PFSK-1 (cell line): ENCODE data around the gene CALCA.

Source experiments
- FOXP2 ChIP-seq: optimal IDR thresholded peaks from 2 replicates; pipeline ENCODE3; 2011; ENCODE audit warnings: borderline replicate concordance, control low read depth, inconsistent platforms; ENCODE audit not compliant: insufficient read depth; ENCODE audit errors: extremely low read length, extremely low read depth
- POLR2AphosphoS5 ChIP-seq: IDR thresholded peaks from 2 replicates; pipeline ENCODE4 v1.6.1; 2012; ENCODE audit warnings: low read depth, mild to moderate bottlenecking, control low read depth, low read length, moderate library complexity
- SIN3A ChIP-seq: IDR thresholded peaks from 2 replicates; pipeline ENCODE4 v1.6.1; 2012; ENCODE audit warnings: mild to moderate bottlenecking, low read length, moderate library complexity, borderline replicate concordance; ENCODE audit not compliant: insufficient read depth
- TAF1 ChIP-seq: IDR thresholded peaks from 2 replicates; pipeline ENCODE4 v1.6.1; 2012; ENCODE audit warnings: low read length, control low read depth, borderline replicate concordance; ENCODE audit not compliant: insufficient read depth
- TF ChIP-seq, protein P1 (sequence below), 2 experiments: IDR thresholded peaks; 2 replicates each; pipeline versions ENCODE4 v1.6.1 to v1.8.0; 2011 to 2012; ENCODE audit warnings: low read depth in 2 of 2, low read length in 2 of 2, control low read depth in 1 of 2, inconsistent platforms in 1 of 2, mild to moderate bottlenecking in 1 of 2, moderate library complexity in 1 of 2; ENCODE audit not compliant: insufficient read depth in 1 of 2

The CALCA gene

DNA sequence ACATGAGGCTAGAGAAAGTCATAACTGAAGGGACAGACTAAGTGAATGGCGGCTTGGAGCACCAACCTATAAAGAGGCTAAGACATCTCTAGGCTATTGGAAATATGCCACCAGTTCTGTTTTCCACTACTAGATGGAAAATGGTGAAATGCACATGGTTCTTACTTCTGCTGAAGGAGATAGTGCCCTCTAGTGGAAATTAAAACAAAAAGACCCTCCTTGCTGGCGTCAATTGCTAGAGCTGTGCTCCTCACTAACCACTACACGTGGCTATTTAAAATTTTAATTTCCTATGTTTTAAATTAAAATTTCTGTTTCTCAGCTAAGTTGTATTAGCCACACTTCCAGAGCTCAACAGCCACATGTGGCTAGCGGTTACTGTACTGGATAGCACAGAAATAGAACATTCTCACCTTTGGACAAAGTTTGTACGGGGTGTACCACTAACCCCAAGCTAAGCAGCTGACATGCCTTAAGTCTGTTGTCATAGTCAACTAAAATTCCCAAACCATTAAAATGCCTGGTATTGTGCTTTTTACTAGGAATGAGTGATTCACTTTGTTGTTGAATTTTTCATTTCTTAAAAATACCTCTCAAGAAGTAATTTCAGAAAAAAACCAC is 34.1 kb upstream of the CALCA start:
- TF ChIP-seq, protein P1, sequence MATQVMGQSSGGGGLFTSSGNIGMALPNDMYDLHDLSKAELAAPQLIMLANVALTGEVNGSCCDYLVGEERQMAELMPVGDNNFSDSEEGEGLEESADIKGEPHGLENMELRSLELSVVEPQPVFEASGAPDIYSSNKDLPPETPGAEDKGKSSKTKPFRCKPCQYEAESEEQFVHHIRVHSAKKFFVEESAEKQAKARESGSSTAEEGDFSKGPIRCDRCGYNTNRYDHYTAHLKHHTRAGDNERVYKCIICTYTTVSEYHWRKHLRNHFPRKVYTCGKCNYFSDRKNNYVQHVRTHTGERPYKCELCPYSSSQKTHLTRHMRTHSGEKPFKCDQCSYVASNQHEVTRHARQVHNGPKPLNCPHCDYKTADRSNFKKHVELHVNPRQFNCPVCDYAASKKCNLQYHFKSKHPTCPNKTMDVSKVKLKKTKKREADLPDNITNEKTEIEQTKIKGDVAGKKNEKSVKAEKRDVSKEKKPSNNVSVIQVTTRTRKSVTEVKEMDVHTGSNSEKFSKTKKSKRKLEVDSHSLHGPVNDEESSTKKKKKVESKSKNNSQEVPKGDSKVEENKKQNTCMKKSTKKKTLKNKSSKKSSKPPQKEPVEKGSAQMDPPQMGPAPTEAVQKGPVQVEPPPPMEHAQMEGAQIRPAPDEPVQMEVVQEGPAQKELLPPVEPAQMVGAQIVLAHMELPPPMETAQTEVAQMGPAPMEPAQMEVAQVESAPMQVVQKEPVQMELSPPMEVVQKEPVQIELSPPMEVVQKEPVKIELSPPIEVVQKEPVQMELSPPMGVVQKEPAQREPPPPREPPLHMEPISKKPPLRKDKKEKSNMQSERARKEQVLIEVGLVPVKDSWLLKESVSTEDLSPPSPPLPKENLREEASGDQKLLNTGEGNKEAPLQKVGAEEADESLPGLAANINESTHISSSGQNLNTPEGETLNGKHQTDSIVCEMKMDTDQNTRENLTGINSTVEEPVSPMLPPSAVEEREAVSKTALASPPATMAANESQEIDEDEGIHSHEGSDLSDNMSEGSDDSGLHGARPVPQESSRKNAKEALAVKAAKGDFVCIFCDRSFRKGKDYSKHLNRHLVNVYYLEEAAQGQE (IDR thresholded peaks at IDR 0.05; ENCODE audit: insufficient read depth in 1 of 2, low read depth in 2 of 2, low read length in 2 of 2): no peak
- TF ChIP-seq SIN3A (no peak), FOXP2 (no peak), TAF1 (no peak), POLR2AphosphoS5 (no peak)

DNA sequence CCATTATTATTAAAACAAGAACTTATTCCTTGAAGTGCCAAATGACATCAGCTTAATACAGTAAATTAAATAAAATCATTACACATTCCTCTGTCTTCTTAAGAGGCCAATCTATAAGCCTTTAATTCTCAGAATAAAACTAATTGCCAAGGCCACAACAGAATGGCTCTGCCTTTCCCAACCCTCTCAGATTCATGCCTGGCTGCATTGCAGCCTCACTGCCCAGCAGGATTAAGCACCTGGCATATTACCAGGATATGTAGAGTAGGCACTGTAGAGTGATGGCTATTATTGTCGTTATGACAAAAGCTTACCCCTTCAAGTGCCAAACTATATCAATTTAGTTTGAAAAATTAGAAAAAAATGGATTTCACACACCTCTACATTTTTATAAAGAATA is 9.4 kb upstream of the CALCA start:
- TF ChIP-seq TAF1 (no peak), SIN3A (no peak), FOXP2 (no peak), POLR2AphosphoS5 (no peak)
- TF ChIP-seq, protein P1 (IDR thresholded peaks at IDR 0.05; ENCODE audit: insufficient read depth in 1 of 2, low read depth in 2 of 2, low read length in 2 of 2): no peak

DNA sequence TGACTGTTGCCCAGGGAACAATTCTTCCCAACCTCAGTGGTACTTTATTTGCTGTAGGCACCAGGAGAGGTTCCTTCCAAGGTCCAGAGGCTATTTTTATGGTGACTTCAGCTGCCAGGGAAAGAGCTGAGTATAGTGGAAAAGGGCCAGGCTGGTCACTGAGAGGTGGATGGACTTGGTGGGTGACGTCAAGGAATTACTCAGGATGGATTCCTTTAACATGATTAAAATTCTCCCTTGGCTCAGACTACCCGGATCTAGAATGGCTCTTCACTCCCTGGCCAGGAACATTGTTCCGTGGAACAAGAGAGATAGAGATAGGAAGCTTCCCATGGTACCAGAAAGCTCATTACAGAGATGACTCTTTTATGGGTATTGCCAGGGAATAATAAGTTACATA is 8.7 kb upstream of the CALCA start:
- TF ChIP-seq, protein P1 (IDR thresholded peaks at IDR 0.05; ENCODE audit: insufficient read depth in 1 of 2, low read depth in 2 of 2, low read length in 2 of 2): no peak
- TF ChIP-seq POLR2AphosphoS5 (no peak), SIN3A (no peak), TAF1 (no peak), FOXP2 (no peak)

DNA sequence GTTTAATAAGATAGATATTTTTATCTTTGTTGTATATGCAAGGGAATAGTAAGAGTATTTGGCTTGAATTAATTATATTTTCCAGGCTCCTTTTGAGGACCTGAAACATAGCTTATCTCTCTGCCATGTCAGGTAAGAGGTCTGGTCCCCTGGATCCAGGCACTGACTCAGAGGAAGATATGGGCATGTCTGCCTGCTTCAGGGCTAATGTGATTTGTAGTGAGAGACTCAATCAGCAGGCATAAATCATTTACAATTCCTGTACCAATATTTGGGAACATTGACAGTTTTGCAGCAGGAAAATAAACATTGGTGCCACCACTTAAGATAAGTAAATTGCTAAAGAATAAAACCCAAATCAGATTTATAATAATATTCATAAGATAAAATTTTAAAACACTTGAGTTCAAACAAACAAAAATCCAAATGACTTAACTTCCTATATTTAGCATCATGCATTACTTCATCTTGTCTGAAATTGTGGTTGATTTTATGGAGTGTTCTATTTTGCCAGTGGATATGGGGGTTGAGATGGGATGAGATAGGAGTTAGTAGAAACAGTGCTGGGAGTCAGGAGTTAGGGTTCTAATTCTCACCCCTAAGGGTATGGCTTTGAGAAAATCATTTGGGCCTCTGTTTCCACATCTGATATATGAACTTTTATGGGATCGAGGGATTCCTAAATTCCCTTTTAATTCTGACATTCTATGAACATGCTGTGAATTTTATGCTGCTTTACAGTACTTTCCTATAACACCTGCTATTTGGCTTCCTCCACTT is 5.1 kb upstream of the CALCA start:
- TF ChIP-seq, protein P1 (IDR thresholded peaks at IDR 0.05; ENCODE audit: insufficient read depth in 1 of 2, low read depth in 2 of 2, low read length in 2 of 2): no peak
- TF ChIP-seq TAF1 (no peak), FOXP2 (no peak), POLR2AphosphoS5 (no peak), SIN3A (no peak)

DNA sequence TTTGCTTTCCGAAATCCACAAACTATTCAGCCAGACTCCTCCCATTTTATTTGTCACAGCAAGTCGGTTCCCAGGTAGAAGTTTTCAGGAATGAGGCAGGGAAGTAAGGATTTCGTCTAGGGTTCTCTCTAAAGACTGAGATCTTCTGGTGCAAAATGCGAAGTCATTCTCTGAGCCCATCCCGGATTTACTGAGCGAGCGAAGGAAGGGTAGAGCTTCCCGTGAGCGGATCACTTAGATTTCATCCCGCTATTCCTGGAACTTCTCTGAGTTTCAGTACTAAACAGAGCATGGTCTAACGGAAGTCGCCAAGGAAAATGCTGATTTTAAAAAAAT is 3.1 kb upstream of the CALCA start:
- TF ChIP-seq, protein P1 (IDR thresholded peaks at IDR 0.05; ENCODE audit: insufficient read depth in 1 of 2, low read depth in 2 of 2, low read length in 2 of 2): no peak
- TF ChIP-seq POLR2AphosphoS5 (no peak), TAF1 (no peak), FOXP2 (no peak), SIN3A (no peak)
